Fibroblast of pulmonary artery (primary cell): ENCODE measurements around the gene ADARB2.

Experiments used
- DNase-seq: peaks from one replicate; pipeline ENCODE4 v3.0.0-alpha.2; 2010; ENCODE audit warnings: low read depth
- H3K4me3 ChIP-seq: replicated peaks from 2 replicates; pipeline ENCODE4 v1.5.1; 2011; ENCODE audit warnings: low read depth, mild to moderate bottlenecking, control low read depth, low read length, moderate library complexity
- TF ChIP-seq, protein P1 (sequence below): IDR thresholded peaks from 2 replicates; pipeline ENCODE4 v1.5.1; 2011; ENCODE audit warnings: mild to moderate bottlenecking, control low read depth, low read length, inconsistent platforms; ENCODE audit errors: missing control alignments

Gene ADARB2

DNA sequence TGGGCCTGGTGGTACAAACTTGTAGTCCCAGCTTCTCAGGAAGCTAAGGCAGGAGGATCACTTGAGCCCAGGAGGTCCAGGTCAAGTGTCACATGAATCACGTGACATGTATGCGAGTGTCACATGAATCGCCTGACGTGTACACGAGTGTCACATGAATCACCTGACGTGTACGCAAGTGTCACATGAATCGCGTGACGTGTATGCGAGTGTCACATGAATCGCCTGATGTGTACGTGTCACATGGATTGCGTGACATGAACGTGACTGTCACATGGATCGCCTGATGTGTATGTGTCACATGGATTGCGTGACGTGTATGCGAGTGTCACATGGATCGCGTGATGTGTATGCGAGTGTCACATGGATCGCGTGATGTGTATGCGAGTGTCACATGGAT, 9.5 kb upstream of the ADARB2 start:
- DNase-seq: no peak
- H3K4me3 ChIP-seq: no peak overlapping the region
- TF ChIP-seq, protein P1, sequence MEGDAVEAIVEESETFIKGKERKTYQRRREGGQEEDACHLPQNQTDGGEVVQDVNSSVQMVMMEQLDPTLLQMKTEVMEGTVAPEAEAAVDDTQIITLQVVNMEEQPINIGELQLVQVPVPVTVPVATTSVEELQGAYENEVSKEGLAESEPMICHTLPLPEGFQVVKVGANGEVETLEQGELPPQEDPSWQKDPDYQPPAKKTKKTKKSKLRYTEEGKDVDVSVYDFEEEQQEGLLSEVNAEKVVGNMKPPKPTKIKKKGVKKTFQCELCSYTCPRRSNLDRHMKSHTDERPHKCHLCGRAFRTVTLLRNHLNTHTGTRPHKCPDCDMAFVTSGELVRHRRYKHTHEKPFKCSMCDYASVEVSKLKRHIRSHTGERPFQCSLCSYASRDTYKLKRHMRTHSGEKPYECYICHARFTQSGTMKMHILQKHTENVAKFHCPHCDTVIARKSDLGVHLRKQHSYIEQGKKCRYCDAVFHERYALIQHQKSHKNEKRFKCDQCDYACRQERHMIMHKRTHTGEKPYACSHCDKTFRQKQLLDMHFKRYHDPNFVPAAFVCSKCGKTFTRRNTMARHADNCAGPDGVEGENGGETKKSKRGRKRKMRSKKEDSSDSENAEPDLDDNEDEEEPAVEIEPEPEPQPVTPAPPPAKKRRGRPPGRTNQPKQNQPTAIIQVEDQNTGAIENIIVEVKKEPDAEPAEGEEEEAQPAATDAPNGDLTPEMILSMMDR: no peak

- no peak for DNase-seq
- TF ChIP-seq, protein P1: no peak
- H3K4me3 ChIP-seq: no peak overlapping the region
Measured at GRCh38 chr10:1745780-1746456, 8.6 kb upstream of the ADARB2 start.

GRCh38 chr10:1744524-1744923, 7.2 kb upstream of the ADARB2 start:
- H3K4me3 ChIP-seq: no peak overlapping the region
- DNase-seq: no peak
- TF ChIP-seq, protein P1: no peak

DNA sequence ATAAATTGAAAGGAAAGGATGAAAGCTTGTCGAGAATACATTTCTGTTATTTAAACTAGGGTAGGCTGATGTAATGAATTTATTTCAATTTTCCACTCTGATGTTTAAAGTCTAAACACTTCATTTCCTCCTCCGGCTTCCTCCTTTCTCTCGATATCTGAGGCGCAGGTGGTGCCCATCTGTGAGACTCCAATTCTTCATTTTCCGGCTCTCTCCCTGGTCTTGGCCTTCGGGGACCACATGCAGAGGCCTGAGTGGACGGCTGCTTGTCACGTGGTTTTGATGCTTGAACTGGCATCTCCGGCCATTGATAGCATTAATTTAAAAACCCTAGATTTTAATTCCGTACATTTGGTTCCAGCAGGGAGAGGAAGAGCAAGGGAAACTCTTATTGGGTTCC, 5.8 kb upstream of the ADARB2 start:
- H3K4me3 ChIP-seq: no peak overlapping the region
- no peak for DNase-seq
- TF ChIP-seq, protein P1: no peak

- H3K4me3 ChIP-seq: no peak overlapping the region
- DNase-seq: no peak
Measured at GRCh38 chr10:1741450-1741849, 4.1 kb upstream of the ADARB2 start.

DNA sequence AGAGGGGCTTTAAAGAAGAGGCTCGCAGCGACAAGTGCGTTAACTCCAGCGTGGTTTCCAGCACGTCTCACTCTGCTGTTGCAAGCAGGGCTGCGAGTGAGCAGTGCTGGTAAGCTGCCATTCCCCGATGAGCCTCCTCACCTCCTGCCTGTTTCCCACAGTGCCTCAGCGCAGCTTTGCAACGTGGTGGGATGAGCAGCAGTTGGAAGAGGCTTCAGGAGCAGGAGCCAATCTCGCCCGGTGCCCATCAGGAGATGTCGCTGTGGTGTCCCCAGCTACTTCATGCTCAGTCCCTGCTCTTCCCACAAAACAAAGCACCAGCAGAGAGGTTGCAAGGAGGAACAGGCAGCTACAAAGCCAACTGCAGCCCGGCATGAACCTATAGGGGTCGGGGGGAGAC, 2.4 kb upstream of the ADARB2 start:
- no peak overlapping the region for H3K4me3 ChIP-seq
- DNase-seq: no peak
- TF ChIP-seq, protein P1: no peak

More at GRCh38 chr10:1741450-1741849, 4.1 kb upstream of the ADARB2 start:
- TF ChIP-seq, protein P1: no peak

- no peak overlapping the region for H3K4me3 ChIP-seq
- TF ChIP-seq, protein P1: no peak
Measured at GRCh38 chr10:1738950-1739349, 1.6 kb upstream of the ADARB2 start.

More at GRCh38 chr10:1738950-1739349, 1.6 kb upstream of the ADARB2 start:
- DNase-seq: no peak
